Left ventricle myocardium superior (tissue), 1 donor: ENCODE data around the gene TSHZ2. TPM values are rescaled to one million over a fixed set of nuclear protein-coding genes. Genes with fewer than 3 reads are reported as not detected.
"Not testable (repeated sequence)": the region's sequence is repeated elsewhere in the genome, so short reads cannot be mapped to it uniquely, and the experiment has no call there.

Experiments used
- ATAC-seq: fragments of 200-7000 bp; cut with Tn5 transposase; one replicate; pipeline ENCODE4 v1.9.1; 2020; ENCODE audit warnings: mild to moderate bottlenecking, moderate library complexity
- DNase-seq: peaks from one replicate; pipeline ENCODE4 v3.0.0-alpha.2; 2020
- intact Hi-C: fragments of 100-400 bp; cut with micrococcal nuclease; formaldehyde crosslinking; loops from one replicate; pipeline ENCODE4 v1.11.0; 2022
- total RNA-seq: library from RNA; stranded (reverse); fragmentation: NEBNext Ultra II Directional; extraction: Animal tissue kit (Norgen Biotek cat#: 25700); gene quantifications from one replicate; pipeline ENCODE4 v1.2.1, GENCODE V29; 2021
- donor health status: DM: no; HTN: yes; CAD: no; lungs with severe emphysema.

Gene TSHZ2
- total RNA-seq, 1 donor from 2014 or later, result 5.2 TPM

GRCh38 chr20:53512076-53512475, 539.9 kb downstream of the TSHZ2 start:
- DNase-seq, result no peak
- intact Hi-C loops, result no loop called here
- no peak for ATAC-seq

GRCh38 chr20:53513168-53513488, 541.0 kb downstream of the TSHZ2 start:
- intact Hi-C loops, result no loop called here
- DNase-seq (no peak), ATAC-seq (no peak)

GRCh38 chr20:53513489-53514298, 541.5 kb downstream of the TSHZ2 start:
- ATAC-seq, result no peak
- DNase-seq, result no peak
- intact Hi-C loops, result no loop called here

GRCh38 chr20:53515749-53516148, 543.6 kb downstream of the TSHZ2 start:
- intact Hi-C loops, result no loop called here
- DNase-seq (no peak), ATAC-seq (no peak)

- DNase-seq (no peak), ATAC-seq (no peak)
- intact Hi-C loops, result no loop called here
Observed at GRCh38 chr20:53517146-53517545, 545.0 kb downstream of the TSHZ2 start.

GRCh38 chr20:53521421-53521820, 549.3 kb downstream of the TSHZ2 start:
- intact Hi-C loops, DNase-seq, ATAC-seq: not testable (repeated sequence)

GRCh38 chr20:53522026-53522425, 549.9 kb downstream of the TSHZ2 start:
- ATAC-seq, result no peak
- intact Hi-C loops, result no loop called here
- DNase-seq, result no peak

GRCh38 chr20:53522696-53523095, 550.5 kb downstream of the TSHZ2 start:
- intact Hi-C loops, result no loop called here
- DNase-seq, result no peak
- no peak for ATAC-seq

- DNase-seq, ATAC-seq, intact Hi-C loops: not testable (repeated sequence)
Observed at GRCh38 chr20:53523615-53524014, 551.5 kb downstream of the TSHZ2 start.

- intact Hi-C loops, result no loop called here
- ATAC-seq (no peak), DNase-seq (no peak)
Observed at GRCh38 chr20:53524589-53525312, 552.6 kb downstream of the TSHZ2 start.

GRCh38 chr20:53527196-53527595, 555.0 kb downstream of the TSHZ2 start:
- no peak for ATAC-seq
- no peak for DNase-seq
- intact Hi-C loops, result no loop called here

GRCh38 chr20:53529658-53530057, 557.5 kb downstream of the TSHZ2 start:
- DNase-seq (no peak), ATAC-seq (no peak)
- intact Hi-C loops, result no loop called here

GRCh38 chr20:53530440-53530839, 558.3 kb downstream of the TSHZ2 start:
- intact Hi-C loops, result no loop called here
- DNase-seq, result no peak

GRCh38 chr20:53532654-53533312, 560.6 kb downstream of the TSHZ2 start:
- ATAC-seq, DNase-seq, intact Hi-C loops: not testable (repeated sequence)

More at GRCh38 chr20:53530440-53530839, 558.3 kb downstream of the TSHZ2 start:
- no peak for ATAC-seq

GRCh38 chr20:53533500-53533899, 561.3 kb downstream of the TSHZ2 start:
- ATAC-seq (no peak), DNase-seq (no peak)
- intact Hi-C loops, result no loop called here

GRCh38 chr20:53534037-53534436, 561.9 kb downstream of the TSHZ2 start:
- intact Hi-C loops, result no loop called here
- DNase-seq (no peak), ATAC-seq (no peak)

- intact Hi-C loops, result no loop called here
- ATAC-seq (no peak), DNase-seq (no peak)
Observed at GRCh38 chr20:53535878-53536277, 563.7 kb downstream of the TSHZ2 start.

GRCh38 chr20:53536382-53536781, 564.2 kb downstream of the TSHZ2 start:
- ATAC-seq, intact Hi-C loops, DNase-seq: not testable (repeated sequence)

GRCh38 chr20:53539516-53539915, 567.4 kb downstream of the TSHZ2 start:
- no peak for DNase-seq
- intact Hi-C loops, result no loop called here
- no peak for ATAC-seq
